H9 (cell line): ENCODE results near the gene MED13L. TPM values are rescaled to one million over a fixed set of nuclear protein-coding genes. Genes with fewer than 3 reads are reported as not detected.

Experiments used
- DNase-seq: peaks from one replicate; pipeline ENCODE4 v3.0.0-alpha.2; 2017
- H2AFZ ChIP-seq: one replicate; pipeline ENCODE4 v1.6.1; 2013; ENCODE audit warnings: mild to moderate bottlenecking, low read length, control low read depth, moderate library complexity
- H2AK5ac ChIP-seq: 2 replicates; pipeline ENCODE4 v1.6.1; 2013; ENCODE audit warnings: low read length, control low read depth, mixed read lengths; ENCODE audit not compliant: insufficient read length
- H2BK120ac ChIP-seq: one replicate; pipeline ENCODE4 v1.6.1; 2013; ENCODE audit warnings: low read depth, mild to moderate bottlenecking, low read length, control low read depth, inconsistent platforms; ENCODE audit not compliant: poor library complexity, severe bottlenecking
- H2BK12ac ChIP-seq: 2 replicates; pipeline ENCODE4 v1.6.1; 2013; ENCODE audit warnings: low read length, control low read depth, mixed read lengths, low read depth; ENCODE audit not compliant: insufficient read length
- H2BK15ac ChIP-seq: 2 replicates; pipeline ENCODE4 v1.6.1; 2013; ENCODE audit warnings: low read depth, low read length, control low read depth
- H2BK20ac ChIP-seq: one replicate; pipeline ENCODE4 v1.6.1; 2013; ENCODE audit warnings: low read depth, mild to moderate bottlenecking, low read length, control low read depth, inconsistent platforms; ENCODE audit not compliant: poor library complexity, severe bottlenecking
- H2BK5ac ChIP-seq: 2 replicates; pipeline ENCODE4 v1.6.1; 2013; ENCODE audit warnings: low read length, control low read depth, mixed read lengths; ENCODE audit not compliant: insufficient read length
- H3K14ac ChIP-seq: 2 replicates; pipeline ENCODE4 v1.6.1; 2013; ENCODE audit warnings: low read length, control low read depth; ENCODE audit not compliant: insufficient read depth
- H3K18ac ChIP-seq: 2 replicates; pipeline ENCODE4 v1.6.1; 2013; ENCODE audit warnings: low read depth, mild to moderate bottlenecking, mixed read lengths, low read length, control low read depth; ENCODE audit not compliant: insufficient read length
- H3K23ac ChIP-seq: 2 replicates; pipeline ENCODE4 v1.6.1; 2013; ENCODE audit warnings: low read length, control low read depth, mixed read lengths, low read depth; ENCODE audit not compliant: insufficient read length
- H3K23me2 ChIP-seq: 2 replicates; pipeline ENCODE4 v1.6.1; 2013; ENCODE audit warnings: low read depth, mild to moderate bottlenecking, mixed read lengths, low read length, control low read depth; ENCODE audit not compliant: insufficient read length, poor library complexity, severe bottlenecking
- H3K27ac ChIP-seq: 2 replicates; pipeline ENCODE4 v1.5.1; 2013; ENCODE audit warnings: low read length, control low read depth, mixed read lengths, low read depth; ENCODE audit not compliant: insufficient read length
- H3K27me3 ChIP-seq: 2 replicates; pipeline ENCODE4 v1.6.1; 2013; ENCODE audit warnings: low read length, control low read depth, inconsistent platforms; ENCODE audit not compliant: insufficient read depth
- H3K4ac ChIP-seq: 2 replicates; pipeline ENCODE4 v1.6.1; 2013; ENCODE audit warnings: low read depth, mild to moderate bottlenecking, control low read depth, inconsistent platforms, low read length, moderate library complexity
- H3K4me1 ChIP-seq: 2 replicates; pipeline ENCODE4 v1.6.1; 2013; ENCODE audit warnings: low read length, control low read depth, inconsistent platforms; ENCODE audit not compliant: insufficient read depth
- H3K4me2 ChIP-seq: 2 replicates; pipeline ENCODE4 v1.6.1; 2013; ENCODE audit warnings: low read length, control low read depth, mixed read lengths; ENCODE audit not compliant: insufficient read length, insufficient read depth
- H3K56ac ChIP-seq: 2 replicates; pipeline ENCODE4 v1.6.1; 2013; ENCODE audit warnings: low read depth, mild to moderate bottlenecking, mixed read lengths, low read length, control low read depth; ENCODE audit not compliant: insufficient read length
- H3K79me1 ChIP-seq: 2 replicates; pipeline ENCODE4 v1.6.1; 2013; ENCODE audit warnings: low read depth, mild to moderate bottlenecking, moderate library complexity, low read length, control low read depth, inconsistent platforms; ENCODE audit not compliant: insufficient read depth, poor library complexity, severe bottlenecking
- H3K79me2 ChIP-seq: 2 replicates; pipeline ENCODE4 v1.6.1; 2013; ENCODE audit warnings: low read length, control low read depth, inconsistent platforms; ENCODE audit not compliant: insufficient read depth
- H3K9ac ChIP-seq: 2 replicates; pipeline ENCODE4 v1.6.1; 2013; ENCODE audit warnings: low read length, control low read depth, mixed read lengths; ENCODE audit not compliant: insufficient read length; ENCODE audit errors: extremely low read depth
- H3K9me3 ChIP-seq: one replicate; pipeline ENCODE4 v1.6.1; 2013; ENCODE audit warnings: low read depth, low read length, inconsistent platforms; ENCODE audit not compliant: control insufficient read depth
- H3T11ph ChIP-seq: one replicate; pipeline ENCODE4 v1.6.1; 2013; ENCODE audit warnings: mild to moderate bottlenecking, low read length, control low read depth, inconsistent platforms
- H4K20me1 ChIP-seq: one replicate; pipeline ENCODE4 v1.6.1; 2013; ENCODE audit not compliant: control insufficient read depth, insufficient read length, insufficient read depth
- H4K5ac ChIP-seq: 2 replicates; pipeline ENCODE4 v1.6.1; 2013; ENCODE audit warnings: low read depth, mild to moderate bottlenecking, mixed read lengths, low read length, control low read depth; ENCODE audit not compliant: insufficient read length
- H4K8ac ChIP-seq: replicated peaks from 2 replicates; pipeline ENCODE4 v1.6.1; 2013; ENCODE audit warnings: low read length, control low read depth, mixed read lengths, low read depth; ENCODE audit not compliant: insufficient read length
- H4K91ac ChIP-seq: 2 replicates; pipeline ENCODE4 v1.6.1; 2013; ENCODE audit warnings: low read depth, mild to moderate bottlenecking, moderate library complexity, mixed read lengths, low read length, control low read depth; ENCODE audit not compliant: insufficient read length
- H3K27ac Mint-ChIP-seq, 3 experiments: 2 replicates in 2 of 3; 3 replicates in 1 of 3; pipeline ENCODE4 v1.8.0; 2020 to 2021; ENCODE audit warnings: mixed read lengths in 3 of 3, mild to moderate bottlenecking in 1 of 3, moderate library complexity in 1 of 3
- H3K27me3 Mint-ChIP-seq: 2 replicates; pipeline ENCODE4 v1.8.0; 2021; ENCODE audit warnings: low read depth, mild to moderate bottlenecking, moderate library complexity, mixed read lengths
- H3K36me3 Mint-ChIP-seq, 3 experiments: 2 replicates in 2 of 3; 3 replicates in 1 of 3; pipeline ENCODE4 v1.8.0; 2020 to 2021; ENCODE audit warnings: low read depth in 3 of 3, mixed read lengths in 3 of 3; ENCODE audit not compliant: insufficient read depth in 1 of 3
- H3K4me1 Mint-ChIP-seq, 2 experiments: 2 replicates each; pipeline ENCODE4 v1.8.0; 2020; ENCODE audit warnings: mixed read lengths in 2 of 2
- H3K4me3 Mint-ChIP-seq, 2 experiments: 2 replicates in 1 of 2; 3 replicates in 1 of 2; pipeline ENCODE4 v1.8.0; 2020 to 2021; ENCODE audit warnings: mild to moderate bottlenecking in 2 of 2, mixed read lengths in 2 of 2, moderate library complexity in 1 of 2
- H3K9me3 Mint-ChIP-seq, 2 experiments: 2 replicates in 1 of 2; 3 replicates in 1 of 2; pipeline ENCODE4 v1.8.0; 2020; ENCODE audit warnings: mild to moderate bottlenecking in 2 of 2, mixed read lengths in 2 of 2, moderate library complexity in 1 of 2
- CTCF ChIP-seq: fragments of 200-600 bp; sonication (generic); conservative IDR thresholded peaks from 3 replicates; pipeline ENCODE4 v1.8.0; 2021; ENCODE audit warnings: antibody characterized with exemption, mild to moderate bottlenecking
- WGBS: extraction: QIAGEN DNeasy Blood & Tissue Kit; methylation state at CpG from one replicate; pipeline ENCODE4 v1.1.7; 2013; ENCODE audit warnings: missing lambda C conversion rate, low lambda C conversion rate, mixed read lengths; ENCODE audit not compliant: insufficient read length; ENCODE audit errors: extremely low coverage; 5-methylcytosine and 5-hydroxymethylcytosine counted together
- total RNA-seq: library from RNA; stranded (reverse); gene quantifications from 2 replicates; pipeline ENCODE4 v1.2.1, GENCODE V29; 2021

Gene MED13L
- total RNA-seq, 1 experiment from 2014 or later: 52.4 TPM

- H2BK120ac ChIP-seq: no peak overlapping the region
- H3K56ac ChIP-seq: no peak overlapping the region
- no peaks in the 10 kb centered on the region for H3K27me3 Mint-ChIP-seq
- H2BK12ac ChIP-seq: no peak overlapping the region
- H3T11ph ChIP-seq: no peak overlapping the region
- no peak overlapping the region for H3K4me3 Mint-ChIP-seq
- H3K4me1 Mint-ChIP-seq: peaks cover 38 to 59% of the 10 kb centered on the region in 2 experiments
- no peak overlapping the region for H2AK5ac ChIP-seq
- H3K27ac ChIP-seq: no peak overlapping the region
- DNase-seq: no peak
- no peak overlapping the region for H2BK5ac ChIP-seq
- H3K27me3 ChIP-seq: no peaks in the 10 kb centered on the region
- no peak overlapping the region for H3K4ac ChIP-seq
- H3K23me2 ChIP-seq: no peaks in the 10 kb centered on the region
- H3K79me2 ChIP-seq: peaks cover 11% of the 10 kb centered on the region; the same call in 1 of the 2 replicates
- WGBS: no CpG with 5 or more reads among the region's 5 CpGs
- H3K9ac ChIP-seq: no peak overlapping the region
- H2BK20ac ChIP-seq: no peak overlapping the region
- H3K4me2 ChIP-seq: no peak overlapping the region
- no peak for TF ChIP-seq CTCF
- peaks cover 7% of the 10 kb centered on the region for H3K79me1 ChIP-seq
- H2AFZ ChIP-seq: no peak overlapping the region
- no peak overlapping the region for H3K27ac Mint-ChIP-seq
- H3K23ac ChIP-seq: no peak overlapping the region
- H4K8ac ChIP-seq: no peak overlapping the region
- no peaks in the 10 kb centered on the region for H3K9me3 ChIP-seq
- H3K4me1 ChIP-seq: peaks cover 5% of the 10 kb centered on the region; the same call in 1 of the 2 replicates
- no peak overlapping the region for H4K5ac ChIP-seq
- H3K18ac ChIP-seq: no peak overlapping the region
- H3K9me3 Mint-ChIP-seq: no peaks in the 10 kb centered on the region
- no peak overlapping the region for H2BK15ac ChIP-seq
- no peaks in the 10 kb centered on the region for H3K36me3 Mint-ChIP-seq
- H3K14ac ChIP-seq: no peak overlapping the region
- H4K91ac ChIP-seq: no peak overlapping the region
- H4K20me1 ChIP-seq: no peaks in the 10 kb centered on the region
Measured at GRCh38 chr12:116210131-116210530, 67.4 kb downstream of the MED13L start.
